Measurements from ENCODE around the gene GIMAP8.
A peak's percentile ranks its signal among the peaks of the same experiment; 100 is the strongest.

The GIMAP8 gene

GRCh38 chr7:150450491-150451001 lies at the start of gene GIMAP8:
TSS of gene GIMAP8 (plus strand) at chr7:150450630. CDS start at chr7:150466699, 16,069 bp downstream.
- DNase-seq: no peak

GRCh38 chr7:150400788-150401423 lies 49.5 kb upstream of the GIMAP8 start:
- DNase-seq: no peak

- DNase-seq: no peak
Measured at GRCh38 chr7:150401424-150401790, 49.0 kb upstream of the GIMAP8 start.

GRCh38 chr7:150401861-150402631 lies 48.4 kb upstream of the GIMAP8 start:
- no peak for DNase-seq

- no peak for DNase-seq
Measured at GRCh38 chr7:150402671-150403321, 47.6 kb upstream of the GIMAP8 start.

- no peak for DNase-seq
Measured at GRCh38 chr7:150403376-150404171, 46.9 kb upstream of the GIMAP8 start.

GRCh38 chr7:150404172-150404804 lies 46.1 kb upstream of the GIMAP8 start:
- DNase-seq: no peak

GRCh38 chr7:150404805-150405583 lies 45.4 kb upstream of the GIMAP8 start:
- peak; percentile 37 for DNase-seq

GRCh38 chr7:150405584-150406311 lies 44.7 kb upstream of the GIMAP8 start:
- no peak for DNase-seq

GRCh38 chr7:150406312-150406566 lies 44.2 kb upstream of the GIMAP8 start:
- DNase-seq: no peak

GRCh38 chr7:150406567-150407421 lies 43.6 kb upstream of the GIMAP8 start:
- no peak for DNase-seq

GRCh38 chr7:150407588-150408392 lies 42.6 kb upstream of the GIMAP8 start:
- no peak for DNase-seq

- no peak for DNase-seq
Measured at GRCh38 chr7:150408393-150409299, 41.8 kb upstream of the GIMAP8 start.

GRCh38 chr7:150409300-150410030 lies 41.0 kb upstream of the GIMAP8 start:
- DNase-seq: no peak

GRCh38 chr7:150410131-150410530 lies 40.3 kb upstream of the GIMAP8 start:
- no peak for DNase-seq

GRCh38 chr7:150410680-150411346 lies 39.6 kb upstream of the GIMAP8 start:
- no peak for DNase-seq

- no peak for DNase-seq
Measured at GRCh38 chr7:150411606-150412005, 38.8 kb upstream of the GIMAP8 start.

Measured in SHP77 treated with DMSO at 0.1 percent for 48 hours (cell line).